Ishikawa (cell line): Measurements from ENCODE around the gene COMT.

Source experiments
- CEBPB ChIP-seq: IDR thresholded peaks from 2 replicates; pipeline ENCODE4 v1.6.1; 2012
- TAF1 ChIP-seq: IDR thresholded peaks from 2 replicates; pipeline ENCODE4 v1.6.1; 2012; ENCODE audit warnings: low read depth, mild to moderate bottlenecking

DNA sequence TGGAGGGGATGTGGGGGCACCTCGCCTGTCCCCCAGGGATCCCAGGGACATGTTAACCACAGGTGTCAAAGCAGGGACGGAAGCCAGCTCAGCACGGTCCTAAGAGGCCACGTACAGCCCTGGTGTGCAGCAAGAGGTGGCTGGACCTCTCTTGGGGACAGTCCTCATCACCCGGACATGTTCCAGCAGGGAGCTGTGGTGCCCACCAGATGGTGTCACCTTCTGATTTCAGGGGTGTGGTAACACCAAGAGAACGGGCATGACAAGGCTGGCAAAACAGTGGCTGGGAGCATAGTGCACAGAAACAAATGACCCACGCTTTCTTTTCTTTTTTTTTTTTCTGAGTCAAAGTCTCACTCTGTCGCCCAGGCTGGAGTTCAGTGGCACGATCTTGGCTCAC lies 25.6 kb upstream of the COMT start:
- TF ChIP-seq TAF1 (no peak), CEBPB (no peak)
